OCI-LY3 (cell line): ENCODE results near the gene DNAJC13.

Experiments
- EZH2phosphoT487 ChIP-seq: fragments of 200-600 bp; shearing (Covaris generic); IDR thresholded peaks from 2 replicates; pipeline ENCODE4 v1.6.1; 2018; ENCODE audit warnings: antibody characterized with exemption, mixed run types, low read depth
- TF ChIP-seq, protein P1 (sequence below): fragments of 200-600, 300-600 bp; sonication (generic); IDR thresholded peaks from 2 replicates; pipeline ENCODE4 v1.5.1; 2014; ENCODE audit warnings: antibody characterized with exemption, low read length, low read depth

DNA sequence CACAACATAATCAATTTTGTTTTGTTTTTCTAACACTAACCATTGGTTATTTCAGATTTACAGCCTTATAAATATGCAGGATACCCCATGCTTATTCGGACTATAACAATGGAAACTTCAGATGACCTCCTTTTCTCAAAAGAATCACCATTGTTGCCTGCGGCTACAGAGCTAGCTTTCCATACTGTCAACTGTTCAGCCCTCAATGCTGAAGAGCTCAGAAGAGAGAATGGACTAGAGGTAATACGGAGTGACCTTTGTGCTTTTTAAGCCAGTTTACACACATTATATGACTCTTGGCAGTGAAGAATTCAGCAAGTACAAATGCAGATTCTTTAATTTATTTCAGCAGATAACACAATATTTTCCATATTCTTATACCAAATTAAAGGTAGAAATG is 81.8 kb downstream of the DNAJC13 start:
- TF ChIP-seq, protein P1, sequence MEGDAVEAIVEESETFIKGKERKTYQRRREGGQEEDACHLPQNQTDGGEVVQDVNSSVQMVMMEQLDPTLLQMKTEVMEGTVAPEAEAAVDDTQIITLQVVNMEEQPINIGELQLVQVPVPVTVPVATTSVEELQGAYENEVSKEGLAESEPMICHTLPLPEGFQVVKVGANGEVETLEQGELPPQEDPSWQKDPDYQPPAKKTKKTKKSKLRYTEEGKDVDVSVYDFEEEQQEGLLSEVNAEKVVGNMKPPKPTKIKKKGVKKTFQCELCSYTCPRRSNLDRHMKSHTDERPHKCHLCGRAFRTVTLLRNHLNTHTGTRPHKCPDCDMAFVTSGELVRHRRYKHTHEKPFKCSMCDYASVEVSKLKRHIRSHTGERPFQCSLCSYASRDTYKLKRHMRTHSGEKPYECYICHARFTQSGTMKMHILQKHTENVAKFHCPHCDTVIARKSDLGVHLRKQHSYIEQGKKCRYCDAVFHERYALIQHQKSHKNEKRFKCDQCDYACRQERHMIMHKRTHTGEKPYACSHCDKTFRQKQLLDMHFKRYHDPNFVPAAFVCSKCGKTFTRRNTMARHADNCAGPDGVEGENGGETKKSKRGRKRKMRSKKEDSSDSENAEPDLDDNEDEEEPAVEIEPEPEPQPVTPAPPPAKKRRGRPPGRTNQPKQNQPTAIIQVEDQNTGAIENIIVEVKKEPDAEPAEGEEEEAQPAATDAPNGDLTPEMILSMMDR = no peak
- TF ChIP-seq EZH2phosphoT487 = no peak
